ENCODE data around the gene HMBS.

Gene HMBS

DNA sequence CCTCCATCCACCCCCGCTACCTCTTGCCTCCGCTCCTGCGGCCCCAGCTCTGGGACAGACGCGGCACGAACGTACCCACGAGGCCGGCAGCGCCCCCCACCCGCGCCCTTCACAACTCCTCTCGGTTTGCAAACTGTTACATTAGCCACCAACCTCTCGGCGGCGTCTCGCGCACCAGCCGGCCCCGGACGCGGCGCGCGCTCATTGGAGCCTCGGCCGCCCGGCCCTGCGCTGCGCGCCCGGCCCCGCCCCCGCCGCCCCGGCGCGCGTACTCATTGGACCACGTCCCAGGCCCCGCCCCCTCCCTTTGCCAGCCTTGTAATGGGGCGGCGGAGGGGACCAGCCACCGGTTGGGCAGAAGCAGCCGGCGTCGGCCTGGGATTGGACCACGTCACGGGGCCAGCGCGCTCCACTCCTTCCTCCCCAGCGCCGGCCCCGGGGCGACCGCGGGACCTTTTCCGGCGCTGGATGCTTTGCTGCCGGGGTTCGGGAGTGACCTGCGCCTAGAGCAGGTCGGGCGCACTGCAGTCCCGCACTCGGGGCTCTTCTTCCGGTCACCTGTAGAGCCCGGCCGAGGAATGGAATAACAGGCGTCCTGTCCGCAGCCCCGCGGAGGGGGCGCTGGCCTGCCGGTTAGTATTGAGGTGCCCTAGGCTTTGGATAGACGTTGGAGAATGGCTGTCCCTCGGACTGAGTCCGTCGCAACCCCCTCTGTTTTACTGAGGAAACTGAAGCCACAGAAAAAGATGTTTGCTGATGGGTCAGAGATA is 27.5 kb upstream of the HMBS start, which contains the start of gene HYOU1 (continued):
- TF ChIP-seq, protein P1, sequence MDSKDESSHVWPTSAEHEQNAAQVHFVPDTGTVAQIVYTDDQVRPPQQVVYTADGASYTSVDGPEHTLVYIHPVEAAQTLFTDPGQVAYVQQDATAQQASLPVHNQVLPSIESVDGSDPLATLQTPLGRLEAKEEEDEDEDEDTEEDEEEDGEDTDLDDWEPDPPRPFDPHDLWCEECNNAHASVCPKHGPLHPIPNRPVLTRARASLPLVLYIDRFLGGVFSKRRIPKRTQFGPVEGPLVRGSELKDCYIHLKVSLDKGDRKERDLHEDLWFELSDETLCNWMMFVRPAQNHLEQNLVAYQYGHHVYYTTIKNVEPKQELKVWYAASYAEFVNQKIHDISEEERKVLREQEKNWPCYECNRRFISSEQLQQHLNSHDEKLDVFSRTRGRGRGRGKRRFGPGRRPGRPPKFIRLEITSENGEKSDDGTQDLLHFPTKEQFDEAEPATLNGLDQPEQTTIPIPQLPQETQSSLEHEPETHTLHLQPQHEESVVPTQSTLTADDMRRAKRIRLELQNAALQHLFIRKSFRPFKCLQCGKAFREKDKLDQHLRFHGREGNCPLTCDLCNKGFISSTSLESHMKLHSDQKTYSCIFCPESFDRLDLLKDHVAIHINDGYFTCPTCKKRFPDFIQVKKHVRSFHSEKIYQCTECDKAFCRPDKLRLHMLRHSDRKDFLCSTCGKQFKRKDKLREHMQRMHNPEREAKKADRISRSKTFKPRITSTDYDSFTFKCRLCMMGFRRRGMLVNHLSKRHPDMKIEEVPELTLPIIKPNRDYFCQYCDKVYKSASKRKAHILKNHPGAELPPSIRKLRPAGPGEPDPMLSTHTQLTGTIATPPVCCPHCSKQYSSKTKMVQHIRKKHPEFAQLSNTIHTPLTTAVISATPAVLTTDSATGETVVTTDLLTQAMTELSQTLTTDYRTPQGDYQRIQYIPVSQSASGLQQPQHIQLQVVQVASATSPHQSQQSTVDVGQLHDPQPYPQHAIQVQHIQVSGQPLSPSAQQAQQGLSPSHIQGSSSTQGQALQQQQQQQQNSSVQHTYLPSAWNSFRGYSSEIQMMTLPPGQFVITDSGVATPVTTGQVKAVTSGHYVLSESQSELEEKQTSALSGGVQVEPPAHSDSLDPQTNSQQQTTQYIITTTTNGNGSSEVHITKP (tag by site-specific recombination; IDR thresholded peaks at IDR 0.05): peak; percentile 97
- TF ChIP-seq ZNF391 (tag by site-specific recombination; IDR thresholded peaks at IDR 0.05; ENCODE audit: borderline replicate concordance, low read depth) (no peak), KLF16 (tag by site-specific recombination; IDR thresholded peaks at IDR 0.05) (no peak), SP2 (tag by site-specific recombination; IDR thresholded peaks at IDR 0.05) (peak; percentile 91), ZNF248 (tag by site-specific recombination; IDR thresholded peaks at IDR 0.05) (no peak), SETDB1 (IDR thresholded peaks at IDR 0.05; ENCODE audit: insufficient read length, low read length) (no peak), ZNF239 (tag by site-specific recombination; IDR thresholded peaks at IDR 0.05) (no peak), ZFP41 (tag by site-specific recombination; IDR thresholded peaks at IDR 0.05; ENCODE audit: borderline replicate concordance) (no peak), ZNF560 (tag by site-specific recombination; IDR thresholded peaks at IDR 0.05; ENCODE audit: borderline replicate concordance) (no peak), ZBTB20 (tag by site-specific recombination; IDR thresholded peaks at IDR 0.05) (peak; percentile 37; the same call in 1 of the 2 replicates), ZNF561 (tag by site-specific recombination; IDR thresholded peaks at IDR 0.05; ENCODE audit: borderline replicate concordance) (0 out of 2 replicates have a peak, but pooled peaks have one; percentile 20), ZNF132 (tag by site-specific recombination; IDR thresholded peaks at IDR 0.05; ENCODE audit: borderline replicate concordance) (no peak), RBAK (tag by site-specific recombination; IDR thresholded peaks at IDR 0.05) (0 out of 2 replicates have a peak, but pooled peaks have one; percentile 61), YY2 (tag by site-specific recombination; IDR thresholded peaks at IDR 0.05) (no peak), ZNF114 (tag by site-specific recombination; IDR thresholded peaks at IDR 0.05) (no peak), ZNF660 (tag by site-specific recombination; IDR thresholded peaks at IDR 0.05) (peak; percentile 28; the same call in 1 of the 2 replicates), ZNF623 (tag by site-specific recombination; IDR thresholded peaks at IDR 0.05) (no peak), MYNN (tag by site-specific recombination; IDR thresholded peaks at IDR 0.05; ENCODE audit: borderline replicate concordance) (no peak), ZEB2 (tag by site-specific recombination; IDR thresholded peaks at IDR 0.05) (0 out of 2 replicates have a peak, but pooled peaks have one; percentile 45), IKZF3 (tag by site-specific recombination; IDR thresholded peaks at IDR 0.05) (0 out of 2 replicates have a peak, but pooled peaks have one; percentile 40), ZNF529 (tag by site-specific recombination; IDR thresholded peaks at IDR 0.05; ENCODE audit: insufficient replicate concordance) (no peak), ZNF629 (tag by site-specific recombination; IDR thresholded peaks at IDR 0.05) (peak; percentile 36; the same call in 1 of the 2 replicates), ZNF433 (tag by site-specific recombination; IDR thresholded peaks at IDR 0.05; ENCODE audit: low read depth) (no peak), ZNF366 (tag by site-specific recombination; conservative IDR thresholded peaks at IDR 0.05) (no peak), ZBTB17 (tag by site-specific recombination; IDR thresholded peaks at IDR 0.05) (peak; percentile 84), HOXD13 (CRISPR knock-in tag; IDR thresholded peaks at IDR 0.05; ENCODE audit: borderline replicate concordance) (no peak)
- TF ChIP-seq, protein P2, sequence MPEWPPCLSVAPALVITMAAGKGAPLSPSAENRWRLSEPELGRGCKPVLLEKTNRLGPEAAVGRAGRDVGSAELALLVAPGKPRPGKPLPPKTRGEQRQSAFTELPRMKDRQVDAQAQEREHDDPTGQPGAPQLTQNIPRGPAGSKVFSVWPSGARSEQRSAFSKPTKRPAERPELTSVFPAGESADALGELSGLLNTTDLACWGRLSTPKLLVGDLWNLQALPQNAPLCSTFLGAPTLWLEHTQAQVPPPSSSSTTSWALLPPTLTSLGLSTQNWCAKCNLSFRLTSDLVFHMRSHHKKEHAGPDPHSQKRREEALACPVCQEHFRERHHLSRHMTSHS (tag by site-specific recombination; IDR thresholded peaks at IDR 0.05): no peak
- TF ChIP-seq, protein P3, sequence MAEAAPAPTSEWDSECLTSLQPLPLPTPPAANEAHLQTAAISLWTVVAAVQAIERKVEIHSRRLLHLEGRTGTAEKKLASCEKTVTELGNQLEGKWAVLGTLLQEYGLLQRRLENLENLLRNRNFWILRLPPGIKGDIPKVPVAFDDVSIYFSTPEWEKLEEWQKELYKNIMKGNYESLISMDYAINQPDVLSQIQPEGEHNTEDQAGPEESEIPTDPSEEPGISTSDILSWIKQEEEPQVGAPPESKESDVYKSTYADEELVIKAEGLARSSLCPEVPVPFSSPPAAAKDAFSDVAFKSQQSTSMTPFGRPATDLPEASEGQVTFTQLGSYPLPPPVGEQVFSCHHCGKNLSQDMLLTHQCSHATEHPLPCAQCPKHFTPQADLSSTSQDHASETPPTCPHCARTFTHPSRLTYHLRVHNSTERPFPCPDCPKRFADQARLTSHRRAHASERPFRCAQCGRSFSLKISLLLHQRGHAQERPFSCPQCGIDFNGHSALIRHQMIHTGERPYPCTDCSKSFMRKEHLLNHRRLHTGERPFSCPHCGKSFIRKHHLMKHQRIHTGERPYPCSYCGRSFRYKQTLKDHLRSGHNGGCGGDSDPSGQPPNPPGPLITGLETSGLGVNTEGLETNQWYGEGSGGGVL (tag by site-specific recombination; IDR thresholded peaks at IDR 0.05): peak; percentile 8; the same call in 1 of the 2 replicates
- TF ChIP-seq, protein P4, sequence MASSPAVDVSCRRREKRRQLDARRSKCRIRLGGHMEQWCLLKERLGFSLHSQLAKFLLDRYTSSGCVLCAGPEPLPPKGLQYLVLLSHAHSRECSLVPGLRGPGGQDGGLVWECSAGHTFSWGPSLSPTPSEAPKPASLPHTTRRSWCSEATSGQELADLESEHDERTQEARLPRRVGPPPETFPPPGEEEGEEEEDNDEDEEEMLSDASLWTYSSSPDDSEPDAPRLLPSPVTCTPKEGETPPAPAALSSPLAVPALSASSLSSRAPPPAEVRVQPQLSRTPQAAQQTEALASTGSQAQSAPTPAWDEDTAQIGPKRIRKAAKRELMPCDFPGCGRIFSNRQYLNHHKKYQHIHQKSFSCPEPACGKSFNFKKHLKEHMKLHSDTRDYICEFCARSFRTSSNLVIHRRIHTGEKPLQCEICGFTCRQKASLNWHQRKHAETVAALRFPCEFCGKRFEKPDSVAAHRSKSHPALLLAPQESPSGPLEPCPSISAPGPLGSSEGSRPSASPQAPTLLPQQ (tag by site-specific recombination; IDR thresholded peaks at IDR 0.05): 0 out of 2 replicates have a peak, but pooled peaks have one; percentile 10
- TF ChIP-seq, protein P5, sequence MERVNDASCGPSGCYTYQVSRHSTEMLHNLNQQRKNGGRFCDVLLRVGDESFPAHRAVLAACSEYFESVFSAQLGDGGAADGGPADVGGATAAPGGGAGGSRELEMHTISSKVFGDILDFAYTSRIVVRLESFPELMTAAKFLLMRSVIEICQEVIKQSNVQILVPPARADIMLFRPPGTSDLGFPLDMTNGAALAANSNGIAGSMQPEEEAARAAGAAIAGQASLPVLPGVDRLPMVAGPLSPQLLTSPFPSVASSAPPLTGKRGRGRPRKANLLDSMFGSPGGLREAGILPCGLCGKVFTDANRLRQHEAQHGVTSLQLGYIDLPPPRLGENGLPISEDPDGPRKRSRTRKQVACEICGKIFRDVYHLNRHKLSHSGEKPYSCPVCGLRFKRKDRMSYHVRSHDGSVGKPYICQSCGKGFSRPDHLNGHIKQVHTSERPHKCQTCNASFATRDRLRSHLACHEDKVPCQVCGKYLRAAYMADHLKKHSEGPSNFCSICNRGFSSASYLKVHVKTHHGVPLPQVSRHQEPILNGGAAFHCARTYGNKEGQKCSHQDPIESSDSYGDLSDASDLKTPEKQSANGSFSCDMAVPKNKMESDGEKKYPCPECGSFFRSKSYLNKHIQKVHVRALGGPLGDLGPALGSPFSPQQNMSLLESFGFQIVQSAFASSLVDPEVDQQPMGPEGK (tag by site-specific recombination; IDR thresholded peaks at IDR 0.05): peak; percentile 67

All from HEK293 (cell line).